IPS DF 19.7 (cell line): ENCODE data around the gene DHRS12.

ENCODE experiments used
- DNase-seq: peaks from one replicate; pipeline ENCODE4 v3.0.0-alpha.2; 2013; ENCODE audit warnings: low read depth, low spot score

DHRS12 gene

DNA sequence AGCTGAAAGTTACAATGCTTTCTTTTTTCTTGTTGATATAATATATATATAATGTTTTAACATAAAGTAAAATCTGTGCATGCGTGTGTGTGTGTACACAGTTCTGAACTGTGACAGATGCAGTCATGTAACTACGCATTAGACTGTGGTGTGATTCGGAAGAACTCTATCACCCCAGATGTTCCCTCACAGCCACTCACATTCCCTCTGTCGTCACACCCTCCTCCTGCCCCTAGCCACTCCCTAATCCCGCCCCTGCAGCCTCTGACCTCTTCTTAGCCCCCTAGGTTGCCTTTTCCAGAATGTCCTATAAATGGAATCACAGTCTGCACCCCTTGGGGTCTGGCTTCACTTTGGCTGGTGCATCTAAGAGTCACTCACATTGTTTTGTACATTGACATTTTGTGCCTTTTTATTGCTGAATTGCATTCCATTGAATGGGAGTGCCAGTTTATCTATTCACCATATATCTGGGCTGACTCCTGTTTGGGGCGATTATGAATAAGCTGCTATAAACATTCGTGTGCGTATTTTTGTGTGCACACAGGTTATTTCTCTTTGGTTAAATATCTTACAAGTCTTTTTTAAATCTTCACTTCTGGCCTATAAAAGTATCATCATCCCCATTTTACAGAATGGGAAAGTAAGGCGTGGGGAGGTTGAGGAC lies 20.4 kb downstream of the DHRS12 start:
- DNase-seq: no peak

DNA sequence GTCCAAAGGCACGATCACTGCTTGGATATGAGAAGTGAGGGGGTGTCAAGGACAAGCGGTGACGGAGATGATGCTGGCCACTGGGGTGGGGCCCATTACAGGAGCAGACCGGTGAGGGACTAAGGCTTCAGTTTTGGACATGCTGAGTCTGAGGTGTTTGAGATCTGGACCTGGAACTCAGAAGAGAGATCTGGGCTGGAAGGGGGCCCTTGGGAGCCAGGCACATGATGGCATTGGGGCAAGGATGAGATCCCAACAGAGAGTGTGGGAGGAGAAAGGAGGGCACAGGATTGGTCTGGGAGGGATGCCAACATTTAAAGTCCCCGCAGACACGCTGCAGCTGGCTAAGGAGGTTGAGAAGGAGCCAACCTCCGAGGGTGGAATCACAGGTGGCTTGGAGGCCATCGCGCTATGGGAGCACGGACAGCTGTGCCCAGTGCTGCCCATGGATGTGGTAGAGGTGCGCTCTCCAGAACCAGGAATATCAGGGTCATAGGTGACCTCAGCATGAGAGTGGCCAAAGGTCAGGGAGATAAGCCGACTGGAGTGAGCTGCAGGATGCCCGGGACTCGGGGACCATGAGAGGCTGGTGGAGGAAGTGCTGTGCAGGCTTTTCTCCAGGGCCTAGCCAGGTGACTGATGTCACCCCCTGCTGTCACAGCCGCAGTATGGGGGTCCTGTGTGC lies 21.8 kb downstream of the DHRS12 start:
- DNase-seq: no peak

DNA sequence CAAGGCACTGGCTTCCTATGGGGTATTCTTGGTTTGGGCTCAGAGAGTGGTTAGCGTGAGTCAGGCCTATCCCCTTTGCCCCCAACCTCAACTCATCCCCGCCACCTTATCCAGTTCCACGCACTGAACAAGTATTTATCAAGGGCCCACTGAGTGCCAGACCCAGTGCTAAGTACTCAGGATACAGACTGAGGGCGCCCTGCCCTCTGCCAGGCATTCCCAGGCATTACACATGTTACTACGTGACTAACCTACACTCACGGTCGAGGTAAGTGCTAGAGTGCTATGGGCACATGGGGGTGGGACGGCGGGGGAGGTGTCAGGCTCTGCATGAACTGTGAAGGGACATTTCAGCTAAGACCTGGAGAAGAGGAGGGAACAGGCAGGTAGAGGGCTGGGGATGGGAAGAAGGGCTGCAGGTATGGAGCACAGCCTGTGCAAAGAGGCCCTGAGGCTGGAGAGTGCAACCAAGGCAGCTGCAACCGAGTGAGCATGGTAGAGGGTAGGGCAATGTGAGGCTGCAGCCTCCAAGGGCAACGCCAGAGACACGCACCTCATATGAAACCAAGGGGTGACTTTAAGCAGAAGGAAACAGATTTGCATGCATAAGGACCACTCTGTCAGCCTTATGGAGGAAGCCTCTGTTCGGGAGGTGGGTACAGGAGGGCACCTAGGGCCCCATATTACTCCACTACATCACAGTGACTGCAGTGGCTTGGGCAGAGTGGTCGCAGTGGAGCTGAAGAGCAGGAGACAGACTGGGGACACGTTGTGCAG lies 22.5 kb downstream of the DHRS12 start:
- no peak for DNase-seq

DNA sequence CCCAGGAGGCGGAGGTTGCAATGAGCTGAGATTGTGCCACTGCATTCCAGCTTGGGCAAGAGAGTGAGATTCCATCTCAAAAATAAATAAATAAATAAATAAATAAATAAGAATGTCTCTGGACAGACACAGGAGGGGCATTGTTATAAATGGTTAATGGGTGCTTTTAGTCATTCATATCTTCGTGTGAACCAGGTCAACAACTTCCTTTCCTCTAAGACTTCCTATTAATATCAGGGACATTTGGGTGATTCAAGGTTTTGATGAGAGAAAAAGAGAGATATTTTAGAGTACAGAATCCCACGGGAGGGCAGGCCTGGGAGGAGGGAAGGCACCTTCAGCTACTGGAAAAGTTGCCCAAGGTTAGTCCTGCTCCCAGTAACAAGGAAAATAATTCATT lies 23.9 kb downstream of the DHRS12 start:
- DNase-seq: no peak

DNA sequence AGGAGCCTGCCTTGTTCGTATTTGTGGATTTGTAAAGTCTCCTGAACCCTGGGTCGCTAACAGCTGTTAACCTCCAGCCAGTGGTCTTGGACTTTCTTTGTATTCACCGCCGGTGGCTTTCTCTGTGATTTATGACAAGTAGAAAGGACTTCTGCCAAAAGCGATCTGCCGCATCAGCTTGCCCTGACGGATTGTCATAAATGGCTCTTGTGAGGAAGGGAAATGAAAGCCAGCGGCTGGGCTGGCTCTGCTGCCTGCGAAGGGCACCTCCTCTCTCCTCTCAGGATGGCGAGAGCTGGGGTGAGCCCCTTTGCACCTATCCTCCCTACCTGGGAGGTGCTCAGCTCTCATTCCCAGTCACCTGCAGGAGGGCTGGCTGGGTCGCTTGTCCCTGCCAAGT lies 25.6 kb downstream of the DHRS12 start:
- no peak for DNase-seq

DNA sequence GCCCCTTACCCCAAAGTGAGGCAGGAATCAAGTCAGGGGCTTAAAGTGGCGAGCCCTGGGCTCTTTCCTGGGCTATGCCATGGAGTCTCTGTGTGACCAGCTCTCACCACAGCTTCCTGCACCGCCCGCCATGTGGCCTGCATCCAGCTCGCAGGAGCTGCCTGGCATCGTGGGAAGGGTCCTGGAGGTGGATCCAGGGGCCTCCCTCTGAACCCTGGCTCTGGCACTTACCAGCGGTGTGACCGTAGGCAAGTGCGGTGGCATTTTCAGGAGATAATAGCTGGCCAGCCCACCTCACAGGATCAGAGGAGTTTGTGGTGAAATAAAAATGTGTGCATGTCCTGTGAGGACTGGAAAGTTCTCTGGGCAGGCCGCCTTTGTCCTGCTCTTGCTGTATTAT lies 26.0 kb downstream of the DHRS12 start:
- no peak for DNase-seq

DNA sequence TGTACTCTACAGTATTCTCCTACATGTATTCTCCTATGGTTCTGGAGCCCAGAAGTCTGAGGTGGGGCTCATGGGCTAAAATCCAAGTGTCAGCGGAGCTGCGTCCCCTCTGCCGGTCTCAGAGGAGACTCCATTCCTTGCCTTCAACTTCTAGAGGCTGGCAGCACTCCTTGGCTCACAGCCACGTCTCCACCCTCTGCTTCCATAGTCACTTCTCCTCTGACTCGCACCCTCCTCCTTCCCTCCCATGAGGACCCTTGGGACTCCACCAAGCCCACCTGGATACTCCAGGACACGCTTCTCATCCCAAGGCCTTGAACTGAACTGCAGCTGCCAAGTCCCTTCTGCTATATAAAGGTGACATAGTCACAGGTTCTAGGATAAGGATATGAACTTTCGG lies 27.8 kb downstream of the DHRS12 start:
- no peak for DNase-seq

DNA sequence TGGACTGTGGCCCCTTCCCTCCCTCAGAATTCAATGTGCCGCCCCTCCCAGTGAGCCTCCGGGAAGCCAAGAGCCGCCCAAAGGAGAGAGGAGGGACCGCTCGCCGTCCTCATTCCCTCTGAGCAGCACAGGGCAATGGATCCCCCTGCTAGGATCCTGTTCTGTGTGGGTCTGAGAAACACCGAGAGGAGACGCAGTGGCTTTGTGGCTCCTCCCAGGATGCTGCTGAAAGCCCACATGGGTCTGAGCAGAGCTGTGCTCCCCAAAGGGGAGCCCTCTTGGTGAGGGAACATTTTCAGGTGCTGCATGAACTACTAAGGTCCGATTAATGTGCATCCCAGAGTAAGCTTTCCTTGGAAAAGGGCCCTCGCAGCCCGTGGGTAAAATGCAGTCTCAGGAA lies 30.4 kb downstream of the DHRS12 start:
- DNase-seq: no peak

DNA sequence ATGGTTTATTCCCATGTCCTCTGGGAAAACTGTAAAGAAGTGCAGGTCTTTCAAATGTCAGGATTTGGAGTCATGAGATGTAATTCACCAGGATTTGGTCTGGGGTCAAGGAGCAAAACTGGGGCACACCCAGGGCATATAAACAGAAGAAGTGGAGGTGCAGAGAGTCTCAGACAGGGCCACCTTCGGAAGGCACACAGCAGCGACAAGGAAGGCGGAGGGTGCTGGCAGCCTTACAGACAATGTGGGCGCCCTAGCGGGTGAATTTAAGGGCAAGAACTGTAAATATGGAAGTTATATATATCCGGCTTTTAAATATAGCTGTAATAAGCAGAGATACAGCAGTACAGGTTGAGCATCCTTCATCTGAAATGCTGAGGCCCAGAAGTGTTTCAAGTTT lies 31.2 kb downstream of the DHRS12 start:
- no peak for DNase-seq

DNA sequence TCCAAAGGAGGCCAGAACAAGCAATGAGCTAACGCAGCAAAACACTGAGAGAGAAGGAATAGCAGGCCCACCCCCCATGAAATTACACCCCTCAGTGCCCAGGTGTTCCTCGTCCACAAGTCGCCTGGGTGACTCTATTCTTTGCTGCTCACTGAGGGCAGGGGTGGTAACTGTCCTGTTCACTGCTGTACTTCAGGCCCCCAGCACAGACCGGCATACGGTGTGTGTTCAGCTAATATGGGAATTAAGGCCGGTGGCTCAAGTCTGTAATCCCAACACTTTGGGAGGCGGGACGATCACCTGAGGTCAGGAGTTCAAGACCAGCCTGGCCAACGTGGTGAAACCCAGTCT lies 31.9 kb downstream of the DHRS12 start:
- DNase-seq: no peak

DNA sequence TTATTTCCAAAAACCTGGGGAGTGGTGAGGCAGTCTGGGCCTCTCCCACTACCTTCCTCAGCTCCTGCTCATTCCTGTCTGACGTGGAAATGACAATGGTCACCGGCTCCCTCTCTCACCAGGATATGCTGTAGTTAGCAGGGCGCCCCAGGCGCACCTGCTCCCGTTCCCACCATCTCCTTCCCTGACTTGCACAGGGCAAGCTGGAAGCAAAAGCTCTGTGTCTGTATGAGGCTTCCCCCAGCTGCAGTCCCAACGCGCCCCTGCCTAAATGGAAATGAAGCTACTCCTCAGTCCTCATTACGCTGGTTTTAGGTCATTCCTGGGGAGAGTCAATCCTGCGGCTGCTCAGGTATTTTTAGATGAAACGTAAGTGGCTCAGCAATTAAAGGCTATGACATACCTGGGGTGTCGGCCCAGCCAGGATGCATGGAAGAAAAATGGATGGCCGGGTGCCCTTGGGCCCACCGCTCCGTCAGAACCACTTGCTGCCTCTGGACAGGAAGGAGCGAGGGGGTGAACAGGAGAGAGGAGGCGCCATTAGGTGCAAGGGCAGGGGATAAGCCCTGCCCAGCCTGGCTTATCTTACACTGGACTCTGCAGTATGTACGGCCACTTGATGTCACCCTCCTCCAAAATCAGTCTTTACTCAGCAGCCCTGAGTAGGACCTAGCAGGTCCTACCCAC lies 32.4 kb downstream of the DHRS12 start:
- no peak for DNase-seq

DNA sequence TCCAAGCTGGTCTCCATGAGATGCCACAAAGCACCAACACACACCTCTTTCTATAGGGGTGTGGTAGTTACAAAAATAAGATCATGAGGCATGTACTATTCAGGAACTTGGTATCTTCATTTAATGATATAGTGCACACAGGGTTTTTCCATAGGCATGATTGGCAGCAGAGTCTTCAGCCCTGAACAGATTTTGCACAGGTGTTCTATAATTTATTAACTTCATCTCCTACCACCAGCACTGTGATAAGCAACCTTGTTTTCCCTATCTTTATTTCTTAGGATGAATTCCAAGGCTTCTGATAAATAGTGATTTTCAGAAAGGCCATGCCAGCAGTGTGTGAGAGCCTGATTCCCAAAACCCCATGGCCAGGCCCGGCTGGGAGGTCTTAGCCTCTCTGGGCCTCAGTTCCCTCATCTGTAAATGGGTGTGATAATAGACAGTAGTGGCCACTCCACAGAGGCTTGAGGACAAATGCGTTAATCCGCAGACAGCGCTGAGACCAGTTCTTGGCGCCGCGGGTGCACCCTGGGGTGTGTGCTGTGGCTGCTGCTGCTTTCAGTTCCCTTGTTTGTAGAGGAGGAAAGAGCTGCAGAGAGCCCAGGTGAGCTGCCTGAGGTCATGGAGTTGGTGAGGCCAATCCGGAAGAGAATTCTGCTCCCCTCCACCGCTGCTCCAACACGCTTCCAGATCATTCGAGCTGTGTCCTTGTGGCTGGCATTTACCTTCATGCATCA lies 33.1 kb downstream of the DHRS12 start:
- DNase-seq: no peak

DNA sequence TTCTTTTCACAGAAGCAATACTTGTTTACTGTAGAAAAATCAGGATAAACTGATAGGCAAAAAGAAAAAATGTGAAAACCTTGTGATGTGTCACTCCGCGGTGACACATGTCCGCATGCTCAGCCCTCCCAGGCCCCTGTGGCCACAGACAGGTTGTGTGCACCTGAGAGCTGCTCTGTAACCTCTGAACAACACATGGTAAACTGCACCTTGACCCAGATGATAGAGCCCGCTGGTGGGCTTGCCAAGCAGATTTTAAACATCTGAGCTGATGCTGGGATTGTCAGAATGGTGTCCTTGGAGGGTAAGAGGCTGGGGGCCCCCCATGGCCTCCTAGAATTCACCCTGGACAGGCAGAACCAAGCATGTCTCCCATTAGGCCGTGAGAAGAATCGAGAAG lies 33.8 kb downstream of the DHRS12 start:
- DNase-seq: no peak

DNA sequence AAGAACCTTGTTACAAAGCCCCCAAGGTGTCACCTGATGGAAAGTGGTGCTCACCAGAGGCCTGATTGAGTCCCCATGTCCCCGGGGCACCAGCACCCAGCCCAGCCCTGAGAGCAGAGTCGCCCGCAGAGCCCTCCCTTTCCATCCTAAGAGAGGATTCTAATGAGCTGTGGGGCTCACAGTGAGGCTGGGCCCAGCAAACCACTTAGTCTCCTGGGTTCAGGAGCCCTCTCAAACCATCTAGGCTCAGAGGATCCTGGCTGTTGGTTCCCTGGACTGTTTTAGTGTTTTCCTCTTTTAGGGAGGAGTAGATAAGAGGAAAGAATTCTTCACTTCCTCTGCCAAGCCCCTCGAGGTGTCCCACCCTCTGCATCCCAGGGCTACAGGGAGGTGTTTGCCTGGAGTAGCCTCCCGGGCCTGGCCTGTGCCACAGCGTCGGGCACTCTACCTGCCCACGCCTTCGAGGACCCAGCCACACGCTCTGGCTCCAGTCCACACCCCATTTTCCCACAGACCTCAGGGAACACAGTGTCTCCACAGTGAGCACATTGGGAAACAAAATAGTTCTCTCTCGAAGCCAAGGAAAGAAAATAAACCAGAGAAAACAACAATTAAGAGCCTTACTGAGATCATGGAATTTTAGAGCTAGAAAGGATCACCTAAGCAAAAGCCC lies 34.4 kb downstream of the DHRS12 start:
- DNase-seq: no peak

DNA sequence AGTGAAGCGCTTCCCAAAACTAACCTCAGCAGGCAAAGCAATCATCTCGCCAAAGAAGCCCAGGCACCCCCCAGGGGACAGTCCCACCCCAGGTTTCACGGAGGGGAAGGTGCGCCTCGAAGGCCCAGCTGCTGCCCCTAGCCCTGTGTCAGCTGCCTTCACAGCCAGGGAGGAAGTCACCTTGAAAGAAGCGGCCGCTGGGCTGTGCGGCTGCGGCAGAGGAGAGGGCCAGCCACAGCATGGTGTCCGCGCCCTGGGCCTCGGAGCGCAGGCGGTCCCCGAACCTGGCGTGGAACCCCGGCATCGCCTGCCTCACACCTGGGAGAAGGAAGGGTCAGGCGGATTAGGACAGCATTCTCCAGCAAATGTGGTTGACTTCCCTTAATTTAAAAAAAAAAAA lies 35.0 kb downstream of the DHRS12 start:
- DNase-seq: no peak

DNA sequence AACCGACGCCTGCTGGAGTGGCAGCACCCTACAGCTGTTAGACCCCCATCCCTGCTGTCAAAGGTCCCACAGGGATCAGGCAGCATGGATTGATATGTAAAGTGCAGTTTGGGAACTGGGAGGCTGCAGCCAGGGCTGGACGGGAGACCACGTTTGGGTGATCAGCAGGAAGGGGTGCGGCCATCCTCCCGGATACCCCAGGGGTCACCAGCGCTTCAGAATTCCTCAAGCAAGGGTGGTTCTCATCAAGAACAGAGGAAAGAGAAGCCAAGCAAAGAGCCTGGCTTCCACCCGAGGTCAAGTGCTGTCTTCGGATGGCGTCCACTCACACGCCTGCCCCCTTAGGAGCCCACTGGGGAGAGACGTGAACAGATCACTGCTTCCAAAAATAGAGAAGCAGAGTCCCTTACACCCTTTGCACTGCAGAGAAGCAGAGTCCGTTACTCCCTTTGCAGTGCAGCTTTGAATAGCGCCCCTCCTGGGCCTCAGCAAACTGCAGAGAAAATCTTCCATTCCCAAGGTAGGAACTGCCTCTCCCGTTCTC lies 35.5 kb downstream of the DHRS12 start:
- DNase-seq: no peak

DNA sequence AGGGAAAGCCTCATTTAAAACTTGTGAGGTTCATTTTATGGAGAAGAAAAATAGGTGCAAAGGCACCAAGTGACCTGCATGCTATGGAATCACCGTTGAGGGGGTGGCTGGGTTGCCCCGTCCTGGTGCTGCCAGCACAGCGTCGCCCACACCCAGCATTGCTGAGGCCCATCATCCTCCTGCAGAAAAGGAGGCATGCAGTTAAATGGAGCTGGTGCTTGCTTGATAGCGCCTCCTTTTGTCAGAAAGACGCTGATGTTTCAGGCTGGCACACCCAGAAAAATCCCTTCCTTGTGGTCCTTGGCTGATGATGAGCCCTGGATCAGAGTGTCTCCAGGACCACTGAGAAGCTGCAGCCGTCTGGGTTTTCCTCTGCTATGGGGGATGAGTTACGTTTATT lies 36.9 kb downstream of the DHRS12 start:
- no peak for DNase-seq

DNA sequence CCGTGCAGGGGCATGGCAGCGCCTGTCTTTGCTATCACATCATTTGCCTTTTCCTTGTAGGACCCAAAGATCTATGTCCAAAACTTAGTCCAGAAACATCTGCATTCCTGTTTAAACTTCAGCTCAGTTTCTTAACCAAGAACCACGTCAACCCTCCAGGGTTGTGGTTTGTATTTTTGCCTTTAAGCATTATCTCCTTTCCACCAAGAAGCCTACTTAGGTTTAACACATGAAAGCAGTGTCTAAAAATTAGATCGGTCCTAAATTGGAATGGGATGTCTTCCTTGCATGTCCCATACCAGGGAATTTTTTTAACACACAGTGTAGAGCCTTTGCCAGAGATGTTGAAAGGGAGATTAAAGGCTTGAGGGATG lies 38.8 kb downstream of the DHRS12 start:
- DNase-seq: no peak

DNA sequence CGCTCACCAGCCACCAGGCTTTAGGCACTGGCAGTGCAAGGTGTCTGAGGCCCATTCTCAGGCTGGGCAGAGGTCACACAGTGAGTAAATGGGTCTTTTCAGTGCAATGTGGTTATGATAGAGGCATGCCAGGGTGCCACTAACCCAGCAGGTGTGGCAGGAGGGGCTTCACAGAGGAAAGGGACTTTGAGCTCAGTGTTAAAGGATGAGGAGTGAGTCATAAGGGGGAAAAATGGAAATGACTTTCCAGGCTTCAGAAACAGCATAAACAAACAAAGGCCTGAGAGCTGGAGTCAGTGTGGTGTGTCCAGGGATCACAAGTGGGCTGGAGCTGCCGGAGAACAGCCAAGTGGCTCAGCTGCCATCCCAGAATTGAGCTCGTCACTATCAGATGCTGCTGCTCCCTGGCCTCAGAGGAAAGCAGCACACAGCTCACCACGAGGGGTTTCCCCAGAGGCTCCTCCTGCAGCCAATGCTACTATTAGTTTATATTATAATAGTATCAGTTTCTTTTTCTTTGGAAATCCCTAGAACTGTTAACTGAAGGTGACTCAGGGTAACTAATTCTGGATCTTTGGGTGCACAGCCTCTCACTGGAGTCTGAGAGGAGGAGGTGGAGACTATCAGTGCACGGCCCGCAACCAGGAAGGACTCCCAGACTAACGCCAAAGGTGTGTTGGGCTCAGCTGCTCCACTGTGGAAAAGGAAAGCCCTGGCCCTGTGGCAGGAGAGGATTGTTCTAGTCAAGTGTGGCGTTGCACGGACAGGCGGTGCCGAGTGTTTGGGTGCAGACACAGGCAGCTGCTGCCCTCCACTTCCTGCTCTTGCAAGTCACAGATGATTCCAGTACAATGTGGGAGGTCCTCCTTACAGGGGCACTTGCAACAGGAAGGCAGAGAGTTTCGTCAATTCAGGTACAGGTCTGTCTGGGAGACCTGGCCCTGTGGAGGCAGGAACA lies 39.5 kb downstream of the DHRS12 start:
- DNase-seq: no peak

DNA sequence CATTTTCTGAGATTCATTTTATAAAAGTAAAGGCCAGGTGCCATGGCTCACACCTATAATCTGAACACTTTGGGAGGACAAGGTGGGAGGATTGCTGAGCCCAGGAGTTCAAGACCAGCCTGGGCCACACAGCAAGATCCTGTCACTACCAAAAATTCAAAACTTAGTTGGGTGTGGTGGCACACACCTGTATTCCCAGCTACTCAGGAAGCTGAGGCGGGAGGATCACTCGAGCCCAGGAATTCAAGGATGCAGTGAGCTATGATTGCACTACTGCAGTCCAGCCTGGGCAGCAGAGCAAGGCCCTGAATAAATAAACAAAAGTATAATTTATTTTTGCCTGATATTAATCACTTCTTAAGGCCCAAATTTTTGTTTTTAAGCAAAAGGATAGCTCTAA lies 40.5 kb downstream of the DHRS12 start:
- no peak for DNase-seq
